Measurements from ENCODE around the gene MRC1.

MRC1 gene

DNA sequence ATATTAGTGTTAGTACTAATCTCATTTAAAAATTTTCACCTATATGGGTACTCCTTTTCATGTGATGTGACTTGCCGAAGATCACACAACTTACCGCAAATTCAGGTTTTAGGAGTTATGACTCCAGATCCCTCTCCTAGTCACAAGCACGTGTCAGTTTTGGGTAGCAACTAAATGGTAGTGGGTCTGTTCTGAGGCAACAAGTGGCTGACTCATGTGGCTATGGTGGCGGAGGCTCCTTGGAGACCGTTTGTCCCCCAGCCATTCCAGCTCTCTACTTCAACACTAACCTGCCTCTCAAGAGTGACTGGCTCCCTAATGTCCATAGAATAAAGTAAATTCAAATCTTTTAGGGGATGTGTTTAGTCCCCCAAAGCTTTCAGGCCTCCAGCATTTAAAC, 39.5 kb downstream of the MRC1 start:
- no peak for DNase-seq

DNA sequence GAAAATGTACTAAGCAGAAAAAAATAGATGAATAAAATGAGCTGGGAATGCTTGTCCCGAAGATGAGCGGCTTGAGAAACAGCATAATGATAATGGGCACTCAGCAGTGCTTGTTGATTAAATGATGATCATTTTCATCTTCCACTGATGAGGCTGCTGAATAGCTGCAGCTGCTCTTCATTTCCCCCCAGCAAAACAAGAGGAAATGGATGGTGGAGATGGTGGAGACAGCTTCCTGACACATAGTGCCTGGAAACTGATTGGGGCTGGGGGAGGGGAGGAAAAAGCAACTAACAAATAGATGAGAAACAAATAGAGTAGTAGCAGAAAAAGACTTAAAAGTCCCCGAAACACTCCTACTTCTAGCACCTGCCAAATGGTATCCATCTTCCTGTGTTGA, 41.4 kb downstream of the MRC1 start:
- no peak for DNase-seq

DNA sequence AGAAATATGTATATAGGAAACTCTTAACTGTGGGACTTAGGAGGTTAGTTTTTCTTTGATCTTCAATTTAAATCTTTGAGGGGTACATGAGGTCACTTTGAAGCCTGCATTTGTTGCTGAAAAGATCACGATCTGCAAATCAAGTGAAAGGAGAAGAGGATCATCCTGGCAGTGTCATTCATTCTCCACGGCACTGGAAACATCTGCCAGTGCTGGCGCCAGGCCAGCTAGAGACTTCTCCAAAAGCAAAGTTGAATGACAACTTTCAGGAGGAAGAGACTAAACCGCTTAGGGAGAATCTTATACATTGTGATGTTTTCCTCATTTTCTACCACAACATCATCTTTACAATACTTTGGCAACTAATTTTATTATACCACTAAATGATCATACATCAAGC, 42.5 kb downstream of the MRC1 start:
- DNase-seq, result no peak

DNA sequence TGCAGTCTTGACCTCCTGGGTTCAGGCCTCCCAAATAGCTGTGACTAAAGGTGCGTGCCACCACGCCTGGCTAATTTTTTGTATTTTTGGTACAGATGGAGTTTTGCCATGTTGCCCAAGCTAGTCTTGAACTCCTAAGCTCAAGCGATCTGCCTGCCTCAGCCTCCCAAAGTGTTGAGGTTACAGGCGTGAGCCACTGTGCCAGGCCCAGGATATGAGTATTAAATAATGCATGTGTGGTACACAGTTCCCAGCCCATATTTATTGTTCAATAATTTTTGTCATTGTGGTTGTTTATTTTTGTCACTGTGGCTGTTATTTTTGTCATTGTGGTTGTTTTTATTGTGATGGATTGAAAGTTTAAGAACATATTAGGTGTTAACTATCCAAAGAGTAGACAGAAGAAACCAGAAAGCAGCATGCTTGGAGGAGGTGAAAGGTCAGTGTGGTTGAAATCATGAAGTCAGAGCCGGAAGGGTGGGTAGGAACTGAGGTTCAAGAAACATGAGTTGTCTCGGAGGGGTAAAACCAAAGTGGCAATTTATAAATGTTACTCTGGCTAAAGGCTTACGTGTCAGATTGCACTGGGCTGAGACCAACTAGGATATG, 45.0 kb downstream of the MRC1 start:
- no peak for DNase-seq

DNA sequence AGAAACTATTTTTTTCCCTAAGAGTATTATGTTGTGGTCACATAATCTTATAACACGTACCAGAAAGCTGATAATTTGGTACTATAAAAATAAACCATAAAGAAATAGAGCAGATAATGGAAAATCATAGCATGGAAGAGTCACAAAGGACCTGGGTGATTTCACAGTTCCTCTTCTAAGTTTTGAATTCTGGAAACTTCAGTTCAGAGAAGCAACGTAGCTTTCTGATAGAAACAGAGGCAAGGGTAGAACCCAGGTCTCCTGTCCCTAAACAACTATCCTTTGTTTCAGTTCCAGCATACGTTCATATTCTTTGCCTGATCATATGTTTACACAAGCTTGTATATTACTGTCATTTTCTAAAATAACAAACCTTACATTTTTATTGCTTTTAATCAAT, 47.9 kb downstream of the MRC1 start:
- no peak for DNase-seq

DNA sequence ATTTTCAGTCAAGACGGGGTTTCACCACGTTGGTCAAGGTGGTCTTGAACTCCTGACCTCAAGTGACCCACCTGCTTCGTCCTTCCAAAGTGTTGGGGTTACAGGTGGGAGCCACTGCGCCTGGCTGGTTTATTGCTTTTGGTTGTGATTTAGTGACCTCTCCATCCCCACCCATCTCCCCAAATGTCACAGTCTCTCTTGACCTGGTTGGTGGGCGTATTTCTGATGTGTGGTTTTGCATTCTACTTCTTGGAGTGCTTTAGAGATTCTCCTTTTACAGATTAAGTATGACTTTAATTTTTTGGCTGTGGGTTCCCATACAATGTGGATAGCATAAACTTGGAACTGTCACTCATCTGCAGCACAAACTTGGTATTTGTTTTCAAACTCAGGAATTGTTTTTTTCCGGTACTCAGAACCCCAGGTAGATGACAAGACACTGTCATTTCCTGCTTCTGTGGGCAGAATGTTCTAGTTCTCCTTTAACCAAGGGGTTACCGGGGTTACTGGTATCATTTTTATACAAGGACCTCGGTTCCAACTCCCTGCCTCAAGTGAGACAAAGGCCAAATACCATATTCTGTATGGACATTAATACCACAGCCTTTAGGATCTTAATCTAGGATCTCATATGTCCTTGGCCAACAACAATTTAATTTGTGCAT, 50.5 kb downstream of the MRC1 start:
- no peak for DNase-seq

DNA sequence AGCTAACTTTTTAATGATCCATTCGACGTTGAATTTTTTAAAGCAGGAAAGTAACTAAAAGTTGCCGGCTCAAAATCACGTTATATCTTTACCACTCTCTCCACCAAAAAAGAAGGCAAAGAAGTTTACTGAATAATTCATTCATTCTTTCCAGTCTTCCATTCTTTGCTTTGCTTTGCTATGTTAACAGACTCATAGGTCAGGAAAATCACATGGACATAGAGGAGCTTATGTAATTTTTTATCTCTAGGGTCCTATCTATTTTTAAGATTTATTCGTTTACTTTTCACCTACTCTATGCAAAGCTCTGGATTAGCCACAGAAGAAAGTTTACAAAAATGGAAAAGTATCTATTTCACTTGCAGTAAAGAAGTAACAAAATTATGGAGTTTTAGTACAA, 52.6 kb downstream of the MRC1 start:
- no peak for DNase-seq

DNA sequence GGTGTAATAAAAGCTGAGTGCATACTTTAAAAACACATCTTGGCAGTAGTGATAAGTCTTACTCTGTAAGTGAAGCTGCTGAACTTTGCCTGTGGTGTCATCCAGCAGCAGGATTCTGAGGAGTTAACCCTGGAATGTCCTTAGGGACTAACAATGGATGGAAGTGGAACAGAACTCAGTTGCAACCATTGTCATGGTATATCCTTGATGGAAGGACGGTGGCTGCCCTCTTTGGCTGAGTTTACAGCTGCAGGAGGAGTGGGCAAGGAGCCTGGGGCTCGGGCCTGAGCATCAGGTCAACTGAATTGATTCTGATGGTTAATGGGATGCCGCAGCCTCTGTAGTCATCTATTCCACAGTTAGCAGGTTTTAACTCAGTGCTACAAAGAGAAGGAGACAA, 56.2 kb downstream of the MRC1 start:
- DNase-seq, result no peak

DNA sequence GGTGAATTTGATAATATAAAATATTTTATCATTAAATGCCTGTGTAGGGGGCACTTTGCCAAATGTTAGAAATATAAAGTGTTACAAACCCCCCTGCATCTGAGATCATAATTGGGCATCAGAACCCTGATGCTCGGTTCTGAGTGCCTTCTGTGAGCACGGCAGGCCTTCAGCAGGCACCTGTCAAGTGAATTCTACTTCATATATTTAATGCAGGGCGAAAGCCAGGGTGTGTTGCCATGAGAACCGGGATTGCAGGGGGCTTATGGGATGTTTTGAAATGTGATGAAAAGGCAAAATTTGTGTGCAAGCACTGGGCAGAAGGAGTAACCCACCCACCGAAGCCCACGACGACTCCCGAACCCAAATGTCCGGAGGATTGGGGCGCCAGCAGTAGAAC, 57.2 kb downstream of the MRC1 start:
- no peak for DNase-seq

DNA sequence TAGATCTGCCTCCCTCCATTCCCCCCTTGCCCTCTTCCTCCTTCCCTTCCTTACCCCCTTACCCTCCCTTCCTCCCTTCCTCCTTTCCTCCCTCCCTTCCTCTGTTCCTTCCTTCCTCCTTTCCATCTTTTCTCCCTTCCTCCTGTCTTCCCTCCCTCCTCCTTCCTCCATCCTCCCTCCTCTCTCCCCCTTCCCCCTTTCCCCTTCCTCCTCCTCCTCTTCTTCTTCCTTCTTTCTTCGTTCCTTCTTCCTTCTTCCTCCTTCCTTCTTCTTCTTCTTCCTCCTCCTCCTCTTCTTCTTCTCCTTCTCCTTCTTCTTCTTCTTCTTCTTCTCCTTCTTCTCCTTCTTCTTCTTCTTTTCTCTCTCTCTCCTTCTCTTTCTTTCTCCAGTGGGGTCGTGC, 57.9 kb downstream of the MRC1 start:
- DNase-seq, result no peak

DNA sequence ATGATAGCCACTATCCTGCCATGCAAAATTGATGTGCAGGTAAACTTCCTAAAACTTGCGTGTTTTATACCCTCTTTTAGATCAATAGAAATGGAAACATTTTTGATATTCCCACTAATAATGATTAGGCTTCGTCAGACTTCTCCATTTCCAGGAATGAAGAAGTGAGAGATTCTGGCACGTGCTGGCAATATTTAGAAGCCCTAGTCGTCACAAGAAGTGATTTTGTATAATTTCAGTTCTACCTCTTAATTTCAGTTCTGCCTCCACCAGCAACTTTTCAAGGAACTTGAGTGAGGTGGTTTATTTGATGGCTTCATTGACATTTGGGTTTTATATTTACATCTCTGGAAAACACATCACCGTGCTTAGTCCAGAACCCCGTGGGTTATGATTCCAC, 61.9 kb downstream of the MRC1 start:
- DNase-seq, result no peak

DNA sequence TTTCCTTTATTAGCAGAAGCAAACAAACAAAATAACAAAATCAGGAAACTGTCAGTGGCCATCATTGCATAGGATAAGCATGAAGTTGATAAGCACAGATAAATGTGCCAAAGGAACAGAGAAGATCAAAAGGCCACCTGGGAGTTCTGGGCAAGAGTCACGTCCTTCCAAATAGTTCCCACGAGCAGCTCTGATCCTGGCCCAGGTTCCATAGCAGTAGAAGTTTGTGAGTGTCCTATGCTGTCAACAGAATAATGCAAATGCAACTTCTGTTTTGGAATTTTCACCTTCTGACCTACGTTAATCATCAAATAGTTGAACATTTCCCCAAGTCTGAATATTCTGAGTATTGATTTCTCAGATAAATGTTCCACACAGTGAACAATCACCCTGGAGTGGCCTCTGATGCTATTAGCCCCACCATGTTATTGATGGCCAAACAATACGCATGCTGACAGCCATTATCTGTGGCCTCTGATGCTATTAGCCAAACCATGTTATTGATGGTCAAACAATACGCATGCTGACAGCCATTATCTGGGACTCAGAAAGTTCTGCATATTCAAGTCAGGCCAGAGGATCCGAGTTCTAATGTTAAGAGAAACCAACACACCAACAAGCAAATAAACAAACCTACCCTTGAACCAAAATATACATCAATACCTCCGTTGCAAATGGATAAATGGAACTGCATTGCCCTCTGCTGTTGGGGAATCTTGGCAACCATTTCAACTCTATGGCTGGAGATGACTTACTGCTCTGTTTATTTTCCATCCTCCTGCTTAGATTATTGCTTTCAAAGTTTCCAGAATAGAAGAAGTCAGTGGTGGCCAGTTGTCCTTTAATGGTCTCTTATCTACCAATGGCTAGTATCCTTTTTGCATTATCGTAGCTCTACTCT, 63.3 kb downstream of the MRC1 start:
- no peak for DNase-seq

DNA sequence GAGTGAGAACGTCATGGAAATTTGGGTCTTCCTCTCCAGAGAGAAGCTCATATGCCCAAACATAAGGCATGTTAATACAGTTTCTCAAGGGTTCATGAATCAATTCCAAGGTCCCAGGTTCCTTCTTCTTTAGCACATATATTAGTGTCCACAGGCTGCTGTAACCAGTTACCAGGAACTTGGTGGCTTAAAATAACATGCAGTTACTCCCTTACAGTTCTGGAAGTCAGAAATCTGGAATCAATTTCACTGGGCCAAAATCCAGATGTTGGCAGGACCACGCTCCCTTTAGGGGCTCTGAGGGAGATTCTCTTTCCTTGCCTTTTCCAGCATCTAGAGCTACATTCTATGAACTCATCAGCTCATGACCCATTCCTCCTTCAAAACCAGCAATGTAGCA, 64.8 kb downstream of the MRC1 start:
- DNase-seq, result no peak

DNA sequence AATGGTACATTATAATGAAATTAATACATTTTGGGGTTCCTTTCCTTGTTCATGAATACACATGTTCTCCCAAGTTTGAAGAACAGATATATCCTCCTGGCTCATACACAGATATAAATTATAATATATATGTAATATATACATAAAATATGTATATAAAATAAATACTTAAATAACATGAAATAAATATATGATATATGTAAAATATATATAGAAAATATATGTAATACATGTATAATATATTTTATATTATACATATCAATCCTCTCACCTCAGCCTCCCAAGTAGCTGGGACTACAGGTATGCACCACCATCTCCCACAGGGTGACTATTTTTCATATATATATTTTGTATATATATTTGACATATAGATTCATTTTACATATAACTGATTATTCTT, 68.0 kb downstream of the MRC1 start:
- DNase-seq, result no peak

DNA sequence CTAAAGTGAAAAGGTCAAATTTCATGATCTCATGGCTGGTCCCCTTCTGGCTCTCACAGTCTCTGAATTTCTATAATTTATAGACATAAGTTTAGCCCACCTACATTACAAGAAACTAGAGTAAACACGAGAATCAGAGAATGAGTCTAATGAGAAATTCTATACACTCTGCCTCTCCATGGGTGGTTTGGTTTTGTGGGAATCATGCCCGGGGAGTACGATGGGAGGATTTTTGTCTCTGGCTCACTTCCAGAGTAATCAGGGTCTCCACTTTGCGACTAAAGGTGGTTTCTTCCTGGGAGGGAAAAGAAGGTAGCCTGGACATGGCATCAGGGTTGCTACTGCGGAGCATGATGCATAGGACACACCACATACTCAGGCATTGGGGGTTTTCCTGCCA, 69.7 kb downstream of the MRC1 start:
- DNase-seq, result no peak

DNA sequence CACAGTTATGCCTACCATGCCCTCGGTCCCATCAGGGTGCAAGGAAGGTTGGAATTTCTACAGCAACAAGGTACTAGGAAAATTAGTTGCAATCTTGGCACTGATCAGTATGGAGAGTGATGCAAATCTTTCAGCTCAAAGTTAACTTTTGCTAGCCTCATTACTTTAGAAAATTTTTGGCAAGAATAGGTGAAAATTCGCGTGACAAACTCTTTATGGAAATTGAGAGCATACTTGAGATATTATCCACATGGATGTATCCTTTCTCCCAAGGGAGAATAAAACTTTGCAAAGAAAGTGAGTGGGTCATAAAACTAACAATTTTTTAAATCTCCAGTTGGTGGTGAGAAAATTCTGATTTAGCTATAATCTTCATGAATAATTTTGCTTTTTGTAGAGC, 71.5 kb downstream of the MRC1 start:
- DNase-seq, result no peak

DNA sequence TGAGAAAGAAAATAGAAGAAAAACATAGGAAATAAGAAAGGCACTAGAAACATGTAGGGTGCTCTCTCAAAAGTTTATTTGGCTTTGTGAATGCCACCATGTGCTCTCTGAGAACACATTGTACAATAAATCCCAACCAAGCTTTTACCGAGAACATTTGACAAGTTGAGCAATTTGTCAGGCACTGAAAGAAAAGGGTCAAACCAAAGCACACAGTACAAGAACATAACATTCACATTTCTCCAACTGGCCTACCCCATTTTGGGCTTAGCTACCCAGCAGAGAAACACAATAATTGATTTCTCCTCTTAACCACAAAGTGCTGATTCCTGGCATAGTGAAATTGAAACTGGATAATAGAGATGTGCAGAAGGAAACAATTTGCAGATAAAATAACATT, 73.4 kb downstream of the MRC1 start:
- DNase-seq, result no peak

DNA sequence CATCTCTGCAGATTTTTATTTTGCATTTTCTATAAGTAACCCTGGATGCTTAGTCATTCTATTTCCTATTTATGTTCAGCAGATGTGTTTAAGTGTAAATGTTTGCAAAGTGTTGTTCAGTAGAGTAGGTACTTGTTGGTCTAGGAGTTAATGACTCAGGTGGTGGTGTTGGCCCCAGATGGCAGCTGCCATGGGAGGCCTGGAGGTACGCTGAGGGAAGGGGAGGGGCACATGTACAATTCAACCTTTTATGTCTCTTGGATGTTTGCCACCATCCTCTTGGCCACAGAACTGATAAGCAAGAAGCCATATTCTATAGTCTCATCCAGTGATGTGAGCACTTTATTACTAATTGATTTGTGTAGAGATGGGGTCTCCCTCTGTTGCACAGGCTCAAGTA, 74.5 kb downstream of the MRC1 start:
- DNase-seq, result no peak

DNA sequence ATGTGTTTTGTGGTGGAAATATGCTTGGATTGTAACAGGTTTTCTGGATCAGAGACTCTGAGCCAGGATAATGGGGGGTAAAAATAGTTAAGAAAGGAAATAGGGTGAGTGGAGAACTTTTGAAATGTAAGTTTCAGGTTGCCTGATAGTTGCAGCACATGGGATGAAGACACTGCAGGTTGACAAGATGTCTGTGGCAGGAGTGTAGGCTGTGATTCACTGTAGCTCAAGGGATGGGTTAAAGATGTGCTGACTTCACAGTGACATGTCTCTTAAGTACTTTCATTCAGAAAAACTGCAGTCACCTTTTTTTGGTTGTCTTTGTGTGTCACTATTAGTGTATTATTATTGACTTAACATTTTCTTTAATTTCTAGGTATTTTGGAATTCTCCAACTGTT, 79.0 kb downstream of the MRC1 start:
- no peak for DNase-seq

DNA sequence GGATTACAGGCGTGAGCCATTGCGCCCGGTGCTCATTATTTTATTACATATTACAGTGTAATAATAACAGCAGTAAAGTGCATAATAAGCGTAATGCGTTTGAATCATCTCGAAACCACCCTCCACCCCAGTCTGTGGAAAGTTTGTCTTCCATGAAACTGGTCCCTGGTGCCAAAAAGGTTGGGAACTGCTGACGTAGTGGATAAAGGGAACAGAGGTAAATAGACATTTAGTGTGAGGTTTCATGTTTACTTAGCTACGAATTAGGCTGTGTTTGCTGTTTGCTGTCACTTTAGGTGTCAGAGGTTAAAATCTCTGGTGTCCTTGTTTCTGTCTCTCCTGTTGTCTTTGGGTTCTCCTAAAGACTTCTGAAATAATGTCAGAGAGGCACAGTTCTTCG, 82.3 kb downstream of the MRC1 start:
- DNase-seq, result no peak

DNA sequence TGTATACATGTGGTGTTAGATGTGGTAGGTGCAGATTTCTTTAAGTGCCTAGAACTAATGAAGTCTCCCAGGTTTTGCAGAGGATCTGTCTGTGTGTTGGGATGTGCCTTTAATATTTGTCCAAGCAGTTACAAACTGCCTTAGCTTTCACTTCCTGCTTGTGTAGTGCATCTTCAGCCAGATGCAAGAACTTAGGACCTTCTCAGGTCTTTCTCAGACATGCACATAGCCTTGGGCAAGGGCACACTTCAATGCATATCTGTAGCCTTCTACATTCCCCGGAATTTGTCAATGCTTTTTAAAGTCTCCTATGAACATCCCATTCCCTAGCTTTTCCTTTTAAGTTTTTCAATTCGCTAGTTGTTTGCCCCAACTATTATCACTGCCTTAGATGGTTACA, 95.4 kb downstream of the MRC1 start:
- DNase-seq, result no peak

DNA sequence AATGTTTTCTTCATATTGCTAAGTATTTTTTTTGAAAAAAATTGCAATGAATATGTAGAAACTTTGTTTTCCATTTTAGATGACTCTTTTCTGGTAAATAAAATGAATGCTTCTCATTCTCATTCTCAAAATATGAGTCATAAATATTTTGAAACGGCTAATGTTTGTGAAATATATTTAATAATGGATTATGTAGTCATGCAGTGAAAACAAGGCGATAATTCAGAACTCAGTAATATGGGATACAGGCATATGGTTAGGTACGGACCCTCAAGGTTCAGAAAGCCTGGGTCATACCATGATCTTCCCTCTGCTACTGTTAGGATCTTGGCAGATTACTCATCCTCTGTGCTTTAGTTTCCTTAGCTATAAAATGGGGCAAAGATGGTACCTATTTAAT, 96.3 kb downstream of the MRC1 start:
- DNase-seq, result no peak

DNA sequence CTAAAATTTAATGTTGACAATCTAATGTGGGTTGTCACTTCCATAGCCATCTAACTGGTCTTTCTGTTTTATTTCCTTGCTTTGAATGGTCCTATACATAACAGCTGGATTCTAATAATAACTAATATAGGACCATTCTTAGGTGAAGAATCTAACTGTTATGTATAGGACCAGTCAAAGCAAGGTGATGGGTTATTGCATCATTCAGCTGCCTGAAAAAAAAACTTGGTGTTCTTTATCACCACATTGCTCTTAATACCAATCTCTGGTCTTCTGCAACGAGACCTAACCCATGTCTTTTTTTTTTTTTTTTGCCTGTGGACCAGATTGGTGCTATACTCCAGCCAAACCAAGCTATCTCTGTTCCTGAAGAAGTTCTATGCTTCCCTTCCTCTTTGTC, 96.9 kb downstream of the MRC1 start:
- no peak for DNase-seq

DNA sequence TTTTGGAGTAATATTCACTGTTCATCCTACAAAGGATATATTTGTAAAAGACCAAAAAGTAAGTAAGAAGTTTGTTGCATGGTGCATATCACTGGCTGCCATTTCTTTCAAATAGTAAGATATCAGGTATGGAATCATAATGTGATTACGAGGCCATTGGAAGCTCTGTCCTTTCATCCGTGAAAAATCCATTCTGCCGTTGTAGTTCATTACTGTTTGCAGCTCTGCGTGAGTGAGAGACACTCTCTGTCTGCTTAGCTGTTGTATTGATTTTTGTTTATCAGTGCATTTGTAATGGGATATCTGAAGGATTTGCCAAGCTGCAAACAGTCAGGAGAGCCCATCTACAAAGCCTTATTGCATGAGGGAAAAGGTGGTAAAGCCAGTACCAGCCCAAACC, 98.5 kb downstream of the MRC1 start:
- no peak for DNase-seq

Data from cortex of kidney (tissue), 1 donor.